T follicular helper cell (primary cell): ENCODE data around the gene GREM1.

Source experiments
- DNase-seq: peaks from one replicate; pipeline ENCODE4 v3.0.0-alpha.2; 2020; ENCODE audit warnings: low read depth

GREM1 gene

DNA sequence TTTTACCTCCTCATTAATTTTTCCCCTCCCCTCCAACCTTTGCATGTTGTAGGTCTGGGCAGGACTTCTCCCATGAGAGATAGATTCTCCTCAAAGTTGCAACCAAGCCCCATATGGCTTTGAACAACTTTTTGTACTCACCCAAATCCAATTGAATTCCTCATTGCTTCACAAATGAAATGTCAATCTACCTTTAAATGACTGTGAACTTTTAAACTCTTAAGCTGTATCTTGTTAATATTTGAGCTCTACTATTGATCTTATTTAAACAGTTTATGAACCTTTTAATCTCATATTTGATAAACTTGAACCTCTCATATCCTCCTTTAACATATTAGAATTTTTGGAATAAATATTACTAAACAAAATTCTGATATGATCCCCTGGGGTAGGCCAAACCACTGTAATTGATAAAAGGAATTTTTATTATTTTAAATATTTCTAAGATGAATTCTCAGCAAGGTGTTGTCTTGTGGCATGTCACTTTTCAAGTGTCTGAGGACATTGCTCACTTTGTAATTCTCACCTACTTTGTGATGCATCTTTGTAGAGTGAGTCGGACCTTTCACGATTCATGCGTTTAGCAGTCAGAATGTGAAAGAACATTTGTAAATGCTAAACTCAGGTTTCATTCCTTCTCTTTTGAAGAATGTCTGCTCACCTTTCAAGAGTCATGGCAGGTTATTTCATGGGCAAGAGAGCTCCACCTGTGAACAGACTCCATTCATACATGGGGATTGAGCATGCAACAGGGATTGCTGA, 23.4 kb upstream of the GREM1 start:
- no peak for DNase-seq

DNA sequence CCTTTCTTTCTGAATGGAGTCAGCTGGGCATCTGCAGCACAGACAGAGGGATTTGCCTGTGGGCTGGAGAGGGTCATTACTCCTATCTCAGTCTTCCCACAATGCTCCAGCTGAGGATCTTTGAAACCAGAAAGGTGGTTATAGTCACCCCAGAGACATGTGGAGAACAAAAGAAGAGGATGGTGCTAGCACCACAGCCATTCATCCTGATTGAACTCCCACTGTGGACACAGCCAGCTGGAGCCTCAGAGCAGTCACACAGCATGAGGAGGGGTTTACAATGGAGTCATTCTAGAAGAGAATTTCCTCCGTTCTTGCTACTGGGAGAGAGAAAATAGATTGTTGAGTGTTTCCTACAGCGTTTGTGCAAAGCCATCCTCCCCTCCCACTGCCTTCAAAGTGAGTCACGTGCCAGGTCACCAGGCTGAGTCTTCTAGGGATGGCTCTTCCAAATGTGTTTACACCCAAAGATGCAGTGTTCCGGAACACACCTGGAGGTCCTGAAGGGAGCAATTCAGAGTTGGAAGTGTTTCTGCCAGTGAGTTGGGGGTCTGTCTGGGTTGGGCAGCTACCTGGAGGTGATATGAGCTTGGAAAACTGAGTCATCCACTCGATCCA, 18.9 kb upstream of the GREM1 start:
- no peak for DNase-seq

DNA sequence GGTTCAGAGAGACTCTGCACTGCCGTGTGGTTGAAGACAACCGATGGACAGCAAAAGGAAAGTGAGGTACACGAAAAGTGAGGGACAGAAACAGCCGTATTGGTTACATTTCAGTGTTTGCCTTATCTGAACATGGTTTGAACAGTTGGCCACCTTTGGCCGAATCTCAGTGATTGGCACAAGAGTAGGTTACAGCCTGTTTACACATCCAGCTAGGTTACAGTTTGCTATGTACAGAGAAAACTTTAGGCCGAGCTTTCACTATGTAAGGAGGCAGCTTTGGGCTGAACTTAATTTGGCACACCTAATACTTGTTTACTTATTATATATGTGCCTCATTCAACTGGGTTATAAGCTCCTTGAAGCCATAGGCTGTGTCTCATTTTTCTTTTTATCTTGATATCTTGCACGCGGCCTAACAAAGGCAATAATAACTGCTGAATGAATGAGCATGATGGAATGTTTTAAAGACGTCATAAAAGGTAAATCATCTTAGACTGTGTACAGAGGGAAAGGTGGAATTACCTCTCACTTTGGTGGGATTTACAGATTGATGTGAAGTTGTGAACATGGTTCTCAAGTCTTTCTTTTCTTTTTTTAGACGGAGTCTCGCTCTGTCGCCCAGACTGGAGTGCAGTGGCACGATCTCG, 17.2 kb upstream of the GREM1 start:
- DNase-seq = no peak

- DNase-seq = no peak
Observed at GRCh38 chr15:32701863-32702262, 15.9 kb upstream of the GREM1 start.

DNA sequence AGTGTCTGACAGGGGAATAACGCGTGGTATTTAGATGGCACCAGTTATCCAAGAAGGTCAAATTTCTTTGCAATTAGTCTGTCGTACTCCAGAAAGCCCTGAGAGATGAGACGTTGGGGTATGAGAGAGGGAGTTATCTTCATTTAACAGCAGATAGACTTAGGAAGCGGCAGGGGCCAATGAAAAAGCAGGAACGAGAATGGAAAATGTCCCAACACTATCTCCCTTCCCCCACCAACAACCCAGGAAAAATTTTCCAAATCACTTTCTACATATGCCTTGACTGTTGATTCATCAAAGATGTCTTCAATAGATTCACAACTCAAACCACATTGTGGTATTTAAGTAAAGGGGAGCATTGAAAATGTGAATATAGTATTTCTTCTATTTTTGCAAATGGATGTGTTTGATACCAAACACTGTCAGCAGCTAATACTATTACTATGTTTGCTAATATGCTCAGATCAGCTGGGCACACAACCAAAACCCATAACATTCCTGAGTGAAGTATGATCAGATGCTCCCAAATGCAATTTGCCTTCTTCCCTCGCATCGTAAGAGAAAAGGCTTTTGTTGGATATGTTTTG, 13.3 kb upstream of the GREM1 start:
- DNase-seq = no peak

DNA sequence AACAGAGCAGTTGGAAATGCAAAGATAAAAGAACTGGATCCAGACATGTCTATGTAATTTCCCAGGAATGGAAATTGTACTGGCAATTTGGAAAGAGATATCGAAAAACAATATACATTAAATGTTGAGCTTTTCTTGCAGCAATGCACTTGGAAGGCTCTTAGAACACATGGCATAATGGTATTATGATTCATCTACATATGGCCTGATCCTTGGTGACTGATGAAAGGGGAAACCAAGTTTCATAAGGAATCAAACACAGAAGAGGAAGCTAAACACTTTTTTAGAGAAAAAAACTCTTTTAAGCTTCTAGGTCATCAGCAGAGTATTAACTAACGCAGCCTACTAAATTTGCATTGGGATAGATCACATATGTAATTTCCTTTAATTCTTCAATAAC, 12.4 kb upstream of the GREM1 start:
- DNase-seq = no peak

DNA sequence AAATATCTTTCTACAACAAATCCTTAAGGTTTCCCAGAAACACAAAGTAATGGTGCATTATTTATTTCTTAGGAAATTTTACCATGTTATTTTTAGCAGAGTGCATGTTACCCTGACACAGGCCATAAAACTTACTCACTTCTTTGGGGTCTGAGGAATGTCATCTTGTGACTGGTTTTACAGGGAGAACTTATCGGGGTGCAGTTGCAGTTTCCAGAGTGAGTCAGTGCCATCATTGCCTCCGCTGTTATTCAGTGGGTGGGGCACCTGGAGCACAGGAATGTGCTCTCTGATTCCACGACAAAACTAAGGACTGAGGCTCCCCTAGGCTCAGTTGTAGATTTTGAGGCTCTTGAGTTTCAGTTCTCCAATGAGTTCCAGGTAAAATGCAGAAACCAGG, 11.1 kb upstream of the GREM1 start:
- DNase-seq = no peak

DNA sequence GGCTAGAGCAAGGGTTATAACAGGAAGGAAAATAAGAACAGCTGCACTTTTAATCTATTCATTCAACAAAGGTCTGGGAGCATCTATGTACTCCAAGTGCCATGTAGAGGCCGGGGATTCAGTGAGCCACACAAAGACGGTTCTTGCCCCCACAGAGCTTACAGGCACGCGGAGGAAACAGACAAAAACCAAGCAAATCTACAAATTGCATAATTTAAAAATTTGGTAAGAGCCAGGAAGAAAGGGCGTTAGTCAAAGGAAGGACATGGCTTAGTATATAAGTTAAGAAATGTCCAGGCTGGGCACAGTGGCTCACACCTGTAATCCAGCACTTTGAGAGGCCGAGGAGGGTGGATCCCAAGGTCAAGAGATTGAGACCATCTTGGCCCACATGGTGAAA, 10.4 kb upstream of the GREM1 start:
- DNase-seq = no peak

GRCh38 chr15:32709295-32710033, 8.3 kb upstream of the GREM1 start:
- DNase-seq = no peak

GRCh38 chr15:32715276-32715675, 2.5 kb upstream of the GREM1 start:
- DNase-seq = no peak

- no peak for DNase-seq
Observed at GRCh38 chr15:32716216-32716914, 1.4 kb upstream of the GREM1 start.

GRCh38 chr15:32716915-32717425, 834 bp upstream of the GREM1 start:
- no peak for DNase-seq

DNA sequence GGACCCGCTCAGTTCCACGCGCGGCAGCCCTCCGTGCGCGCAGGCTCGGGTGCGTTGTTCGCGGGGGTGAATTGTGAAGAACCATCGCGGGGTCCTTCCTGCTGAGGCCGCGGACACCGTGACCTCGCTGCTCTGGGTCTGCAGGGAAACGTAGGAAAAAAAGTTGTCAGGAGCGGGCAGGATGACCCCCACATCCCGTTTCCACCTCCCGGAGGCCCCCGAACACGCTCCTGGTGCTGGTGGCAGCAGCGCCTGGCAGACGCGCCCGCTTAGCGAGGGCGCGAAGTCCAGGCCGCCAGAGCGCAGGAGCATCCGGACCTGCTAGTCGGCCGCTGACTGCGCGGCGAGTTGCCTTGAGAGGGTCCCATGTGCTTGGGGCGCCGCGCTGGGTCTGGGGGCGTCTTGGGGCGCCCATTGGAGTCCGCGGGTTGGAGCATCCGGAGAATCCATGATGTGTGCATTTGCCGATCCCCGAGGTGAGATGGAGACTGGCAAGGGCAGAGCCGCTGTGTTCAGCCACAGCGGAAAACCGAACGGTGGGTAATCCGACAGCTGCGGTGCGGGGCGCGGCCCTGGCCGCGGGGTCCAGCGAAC, 520 bp downstream of the GREM1 start:
- no peak for DNase-seq

- no peak for DNase-seq
Observed at GRCh38 chr15:32718821-32719716, 1.3 kb downstream of the GREM1 start.

GRCh38 chr15:32721596-32721995, 3.8 kb downstream of the GREM1 start:
- no peak for DNase-seq

DNA sequence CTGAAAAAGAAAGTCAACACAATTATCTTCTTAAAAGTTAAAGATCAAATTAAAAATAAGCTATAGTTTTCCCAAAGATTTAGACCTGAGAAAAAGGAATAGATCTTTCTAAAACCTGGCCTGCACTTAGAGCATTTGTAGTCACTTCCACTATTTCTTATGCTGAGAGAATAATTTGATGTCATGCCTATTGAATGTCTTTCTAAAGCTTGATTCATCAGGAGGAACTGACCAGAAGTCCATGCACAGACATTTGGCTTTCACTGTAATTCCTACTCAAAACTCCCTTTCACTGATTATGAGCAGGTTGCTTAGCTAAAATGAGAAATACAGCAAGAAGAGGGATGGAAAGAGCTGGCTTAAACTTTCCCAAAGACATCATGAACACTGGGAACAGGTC, 4.3 kb downstream of the GREM1 start:
- no peak for DNase-seq

- DNase-seq = no peak
Observed at GRCh38 chr15:32723171-32723948, 5.6 kb downstream of the GREM1 start.

- DNase-seq = no peak
Observed at GRCh38 chr15:32729700-32730395, 12.0 kb downstream of the GREM1 start.
